ENCODE data around the gene CDCP1. TPM values are rescaled to one million over a fixed set of nuclear protein-coding genes. Genes with fewer than 3 reads are reported as not detected.

Gene CDCP1
- total and polyA plus RNA-seq, 10 donors = 0.15 to 3.6 (median 2.1) TPM

DNA sequence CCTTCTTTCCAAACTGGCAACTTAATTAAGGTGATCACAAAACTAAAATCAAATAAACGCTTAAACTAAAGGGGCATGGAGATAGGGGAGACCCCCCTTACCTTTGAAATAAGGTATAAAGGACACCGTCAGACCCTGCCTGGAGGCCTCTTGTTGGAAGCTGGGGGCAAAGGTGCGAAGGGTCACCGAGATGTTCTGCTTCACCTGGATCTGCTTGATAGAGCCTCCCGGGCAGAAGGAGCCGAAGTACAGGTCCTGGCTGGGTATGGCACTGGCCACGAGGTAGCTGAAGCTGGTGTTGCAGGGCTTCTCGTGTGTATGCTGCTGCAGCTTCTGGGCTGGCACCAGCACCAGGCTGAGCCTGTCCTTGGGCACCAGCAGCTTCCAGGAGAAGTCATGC, 53.0 kb downstream of the CDCP1 start:
- no peak overlapping the region for H3K27ac ChIP-seq
- intact Hi-C loops (cut with DNase I; ENCODE audit: low total_unique reads) = no loop called here
- no peaks in the 10 kb centered on the region for H3K36me3 ChIP-seq
- H3K9me3 ChIP-seq = peaks cover 0 to 5% (median 0%) of the 10 kb centered on the region in 8 donors
- H3K27me3 ChIP-seq (replicated peaks in 1 of 7) = peaks cover 0 to 20% (median 0%) of the 10 kb centered on the region in 7 donors
- DNase-seq = no peak
- H3K4me3 ChIP-seq = no peak overlapping the region
- TF ChIP-seq, protein P1, sequence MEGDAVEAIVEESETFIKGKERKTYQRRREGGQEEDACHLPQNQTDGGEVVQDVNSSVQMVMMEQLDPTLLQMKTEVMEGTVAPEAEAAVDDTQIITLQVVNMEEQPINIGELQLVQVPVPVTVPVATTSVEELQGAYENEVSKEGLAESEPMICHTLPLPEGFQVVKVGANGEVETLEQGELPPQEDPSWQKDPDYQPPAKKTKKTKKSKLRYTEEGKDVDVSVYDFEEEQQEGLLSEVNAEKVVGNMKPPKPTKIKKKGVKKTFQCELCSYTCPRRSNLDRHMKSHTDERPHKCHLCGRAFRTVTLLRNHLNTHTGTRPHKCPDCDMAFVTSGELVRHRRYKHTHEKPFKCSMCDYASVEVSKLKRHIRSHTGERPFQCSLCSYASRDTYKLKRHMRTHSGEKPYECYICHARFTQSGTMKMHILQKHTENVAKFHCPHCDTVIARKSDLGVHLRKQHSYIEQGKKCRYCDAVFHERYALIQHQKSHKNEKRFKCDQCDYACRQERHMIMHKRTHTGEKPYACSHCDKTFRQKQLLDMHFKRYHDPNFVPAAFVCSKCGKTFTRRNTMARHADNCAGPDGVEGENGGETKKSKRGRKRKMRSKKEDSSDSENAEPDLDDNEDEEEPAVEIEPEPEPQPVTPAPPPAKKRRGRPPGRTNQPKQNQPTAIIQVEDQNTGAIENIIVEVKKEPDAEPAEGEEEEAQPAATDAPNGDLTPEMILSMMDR (IDR thresholded peaks at IDR 0.05 in 8 of 11, conservative IDR thresholded peaks at IDR 0.05 in 3 of 11) = no peak
- TF ChIP-seq POLR2A (IDR thresholded peaks at IDR 0.05) (no peak), POLR2AphosphoS5 (IDR thresholded peaks at IDR 0.05) (no peak)
- 85 to 95% (median 92%) methylated on average over 6 to 8 of the region's 8 CpGs for WGBS, 5 donors
- peaks cover 0 to 6% (median 0%) of the 10 kb centered on the region in 6 donors for H3K4me1 ChIP-seq

DNA sequence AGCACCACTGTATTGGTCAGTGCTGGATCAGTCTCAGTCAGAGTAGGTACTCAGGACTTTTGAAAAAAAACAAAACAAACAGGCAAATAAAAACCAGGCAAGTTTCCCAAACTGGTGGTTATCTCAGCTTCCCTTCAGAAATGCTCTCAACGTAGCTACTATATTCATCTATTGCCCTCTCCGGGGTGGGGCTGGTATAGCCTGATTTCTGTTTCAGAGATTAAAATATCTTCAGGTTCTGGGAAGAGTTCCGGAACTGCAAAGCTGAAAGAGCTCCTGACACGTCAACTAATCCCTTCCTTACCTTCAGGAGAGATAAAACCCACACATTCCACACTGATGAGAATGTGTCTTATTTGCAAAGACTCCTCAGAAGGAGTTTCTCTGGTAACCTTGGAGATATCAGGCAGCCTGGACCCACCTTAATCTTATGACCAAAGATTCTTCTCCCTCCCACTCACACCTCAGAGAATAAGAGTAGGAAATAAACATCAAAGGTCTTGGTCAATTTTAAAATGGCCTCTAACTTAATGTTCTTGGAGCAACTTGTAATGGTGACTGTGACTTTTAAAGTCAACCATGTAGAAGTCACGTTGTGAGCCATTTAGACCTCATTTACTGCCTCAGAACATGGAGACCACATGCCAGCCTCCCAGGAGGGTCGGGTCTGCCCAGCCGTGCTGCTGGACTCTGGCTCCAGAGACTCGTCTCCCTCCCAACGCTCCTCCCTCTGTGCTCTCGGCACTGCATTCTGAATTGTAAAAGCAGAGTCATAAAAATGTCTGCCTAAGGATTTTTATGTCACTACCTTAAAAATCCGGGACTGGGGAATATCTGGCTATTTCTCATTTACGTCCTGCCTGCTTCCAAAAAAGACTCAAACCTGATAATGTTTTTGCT, 53.8 kb downstream of the CDCP1 start:
- H3K27me3 ChIP-seq (replicated peaks in 1 of 7) = peaks cover 0 to 20% (median 0%) of the 10 kb centered on the region in 7 donors
- DNase-seq = no peak
- WGBS, 5 donors = 63 to 77% (median 74%) methylated on average over 12 of the region's 12 CpGs
- H3K4me1 ChIP-seq = peaks cover 0 to 6% (median 0%) of the 10 kb centered on the region in 6 donors
- TF ChIP-seq POLR2A (IDR thresholded peaks at IDR 0.05) (no peak), POLR2AphosphoS5 (IDR thresholded peaks at IDR 0.05) (no peak)
- TF ChIP-seq, protein P1 (IDR thresholded peaks at IDR 0.05 in 8 of 11, conservative IDR thresholded peaks at IDR 0.05 in 3 of 11) = no peak
- H3K4me3 ChIP-seq = no peak overlapping the region
- H3K36me3 ChIP-seq = no peaks in the 10 kb centered on the region
- no peak overlapping the region for H3K27ac ChIP-seq
- H3K9me3 ChIP-seq = peaks cover 0 to 5% (median 0%) of the 10 kb centered on the region in 8 donors
- intact Hi-C loops (cut with DNase I; ENCODE audit: low total_unique reads) = no loop called here

DNA sequence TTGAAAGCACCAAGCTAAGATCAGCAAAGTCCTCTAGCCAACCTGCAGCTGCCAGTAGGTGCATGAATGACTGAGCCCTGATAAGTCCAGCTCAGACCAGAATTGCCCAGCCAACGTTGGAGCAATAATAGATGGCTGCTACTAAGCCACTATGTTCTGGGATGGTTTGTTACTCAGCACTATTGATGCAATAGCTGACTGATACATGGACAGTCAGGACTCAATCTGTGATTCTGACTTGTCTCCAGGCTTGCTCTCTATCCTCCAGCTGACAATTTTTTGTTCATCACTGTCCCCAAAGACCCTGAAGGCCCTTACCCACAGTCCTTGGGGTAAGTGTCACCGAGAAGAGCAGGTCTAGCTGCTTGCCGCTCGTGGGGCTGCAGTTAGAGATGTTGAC, 55.3 kb downstream of the CDCP1 start:
- Histone ChIP-seq H3K36me3 (no peaks in the 10 kb centered on the region), H3K27ac (no peak overlapping the region), H3K4me1 (peaks cover 0 to 3% (median 0%) of the 10 kb centered on the region in 6 donors), H3K27me3 (replicated peaks in 1 of 7) (peaks cover 0 to 20% (median 0%) of the 10 kb centered on the region in 7 donors), H3K9me3 (peaks cover 0 to 5% (median 0%) of the 10 kb centered on the region in 8 donors), H3K4me3 (no peak overlapping the region)
- intact Hi-C loops (cut with DNase I; ENCODE audit: low total_unique reads) = no loop called here
- 82 to 98% (median 87%) methylated on average over 4 of the region's 4 CpGs for WGBS, 5 donors
- TF ChIP-seq POLR2A (IDR thresholded peaks at IDR 0.05) (no peak), POLR2AphosphoS5 (IDR thresholded peaks at IDR 0.05) (no peak)
- TF ChIP-seq, protein P1 (IDR thresholded peaks at IDR 0.05 in 8 of 11, conservative IDR thresholded peaks at IDR 0.05 in 3 of 11) = no peak
- DNase-seq = no peak

Measured in spleen (tissue), 11 donors.